WTC11 (cell line): ENCODE results near the gene CLEC2D.

Experiments
- GTF2I ChIP-seq: fragments of 250-450 bp; sonication (Bioruptor Pico); conservative IDR thresholded peaks from 2 replicates; pipeline ENCODE4 v1.4.0; 2021; ENCODE audit warnings: mild to moderate bottlenecking
- RORB ChIP-seq: fragments of 250-450 bp; sonication (Bioruptor Pico); IDR thresholded peaks from 2 replicates; pipeline ENCODE4 v1.9.0; 2021; ENCODE audit warnings: mild to moderate bottlenecking

- no peak for TF ChIP-seq GTF2I
- TF ChIP-seq RORB (CRISPR knock-in tag), result no peak
Measured at GRCh38 chr12:9651265-9651729, 18.2 kb upstream of the CLEC2D start.
